HCT116 (cell line): ENCODE measurements around the gene GARIN1A.
"Not testable (repeated sequence)": the region's sequence is repeated elsewhere in the genome, so short reads cannot be mapped to it uniquely, and the experiment has no call there.

Experiments used
- FOSL1 ChIP-seq: IDR thresholded peaks from 2 replicates; pipeline ENCODE4 v1.6.1; 2012; ENCODE audit warnings: low read depth
- POLR2AphosphoS5 ChIP-seq: IDR thresholded peaks from 2 replicates; pipeline ENCODE4 v1.6.1; 2011; ENCODE audit warnings: mild to moderate bottlenecking, low read depth, low read length, moderate library complexity
- TF ChIP-seq, protein P1 (sequence below), 3 experiments: fragments of 200-600 bp in 1 of 3; sonication (generic) in 1 of 3; IDR thresholded peaks in 2 of 3; conservative IDR thresholded peaks in 1 of 3; 2 replicates each; pipeline ENCODE4 v1.5.1; 2012 to 2017; ENCODE audit warnings: low read depth in 2 of 3, low read length in 2 of 3, antibody characterized with exemption in 1 of 3, borderline replicate concordance in 1 of 3, control low read depth in 1 of 3, mild to moderate bottlenecking in 1 of 3, mixed read lengths in 1 of 3, mixed run types in 1 of 3, moderate library complexity in 1 of 3; ENCODE audit not compliant: insufficient read depth in 1 of 3
- TF ChIP-seq, protein P2 (sequence below): IDR thresholded peaks from 2 replicates; pipeline ENCODE4 v1.6.1; 2011; ENCODE audit warnings: mild to moderate bottlenecking, low read length, moderate library complexity; ENCODE audit not compliant: insufficient replicate concordance; ENCODE audit errors: extremely low read depth

DNA sequence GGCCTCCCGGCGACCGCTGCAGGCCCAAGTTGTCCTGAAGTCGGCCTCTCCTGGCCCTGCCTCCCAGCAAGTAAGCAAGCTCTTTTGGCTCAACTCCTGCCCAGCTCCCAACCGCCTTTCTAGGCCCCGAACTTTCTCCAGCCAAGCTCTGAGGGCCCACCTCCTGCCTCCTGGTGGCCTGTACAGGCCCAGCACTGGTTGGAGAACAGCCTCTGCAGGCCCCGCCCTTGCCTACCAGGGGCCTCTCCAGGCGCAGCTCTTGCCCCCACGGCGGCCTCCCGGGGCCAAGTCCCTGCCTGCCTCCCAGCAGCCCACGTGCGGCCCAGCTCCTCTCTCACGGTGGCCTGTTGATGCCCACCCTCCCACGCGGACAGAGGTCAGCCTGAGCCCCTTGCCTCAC lies 18.9 kb upstream of the GARIN1A start:
- TF ChIP-seq POLR2AphosphoS5, FOSL1: not testable (repeated sequence)
- TF ChIP-seq, protein P1, sequence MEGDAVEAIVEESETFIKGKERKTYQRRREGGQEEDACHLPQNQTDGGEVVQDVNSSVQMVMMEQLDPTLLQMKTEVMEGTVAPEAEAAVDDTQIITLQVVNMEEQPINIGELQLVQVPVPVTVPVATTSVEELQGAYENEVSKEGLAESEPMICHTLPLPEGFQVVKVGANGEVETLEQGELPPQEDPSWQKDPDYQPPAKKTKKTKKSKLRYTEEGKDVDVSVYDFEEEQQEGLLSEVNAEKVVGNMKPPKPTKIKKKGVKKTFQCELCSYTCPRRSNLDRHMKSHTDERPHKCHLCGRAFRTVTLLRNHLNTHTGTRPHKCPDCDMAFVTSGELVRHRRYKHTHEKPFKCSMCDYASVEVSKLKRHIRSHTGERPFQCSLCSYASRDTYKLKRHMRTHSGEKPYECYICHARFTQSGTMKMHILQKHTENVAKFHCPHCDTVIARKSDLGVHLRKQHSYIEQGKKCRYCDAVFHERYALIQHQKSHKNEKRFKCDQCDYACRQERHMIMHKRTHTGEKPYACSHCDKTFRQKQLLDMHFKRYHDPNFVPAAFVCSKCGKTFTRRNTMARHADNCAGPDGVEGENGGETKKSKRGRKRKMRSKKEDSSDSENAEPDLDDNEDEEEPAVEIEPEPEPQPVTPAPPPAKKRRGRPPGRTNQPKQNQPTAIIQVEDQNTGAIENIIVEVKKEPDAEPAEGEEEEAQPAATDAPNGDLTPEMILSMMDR (IDR thresholded peaks at IDR 0.05 in 2 of 3, conservative IDR thresholded peaks at IDR 0.05 in 1 of 3; ENCODE audit: borderline replicate concordance in 1 of 3, insufficient read depth in 1 of 3, low read depth in 2 of 3, low read length in 2 of 3) = not testable (repeated sequence)
- TF ChIP-seq, protein P2, sequence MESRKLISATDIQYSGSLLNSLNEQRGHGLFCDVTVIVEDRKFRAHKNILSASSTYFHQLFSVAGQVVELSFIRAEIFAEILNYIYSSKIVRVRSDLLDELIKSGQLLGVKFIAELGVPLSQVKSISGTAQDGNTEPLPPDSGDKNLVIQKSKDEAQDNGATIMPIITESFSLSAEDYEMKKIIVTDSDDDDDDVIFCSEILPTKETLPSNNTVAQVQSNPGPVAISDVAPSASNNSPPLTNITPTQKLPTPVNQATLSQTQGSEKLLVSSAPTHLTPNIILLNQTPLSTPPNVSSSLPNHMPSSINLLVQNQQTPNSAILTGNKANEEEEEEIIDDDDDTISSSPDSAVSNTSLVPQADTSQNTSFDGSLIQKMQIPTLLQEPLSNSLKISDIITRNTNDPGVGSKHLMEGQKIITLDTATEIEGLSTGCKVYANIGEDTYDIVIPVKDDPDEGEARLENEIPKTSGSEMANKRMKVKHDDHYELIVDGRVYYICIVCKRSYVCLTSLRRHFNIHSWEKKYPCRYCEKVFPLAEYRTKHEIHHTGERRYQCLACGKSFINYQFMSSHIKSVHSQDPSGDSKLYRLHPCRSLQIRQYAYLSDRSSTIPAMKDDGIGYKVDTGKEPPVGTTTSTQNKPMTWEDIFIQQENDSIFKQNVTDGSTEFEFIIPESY = not testable (repeated sequence)
